ENCODE data around the gene RPL39L. TPM values are rescaled to one million over a fixed set of nuclear protein-coding genes. Genes with fewer than 3 reads are reported as not detected.
A peak's percentile ranks its signal among the peaks of the same experiment; 100 is the strongest.
"Not testable (repeated sequence)": the region's sequence is repeated elsewhere in the genome, so short reads cannot be mapped to it uniquely, and the experiment has no call there.

The RPL39L gene
- total RNA-seq = 12.0 TPM

DNA sequence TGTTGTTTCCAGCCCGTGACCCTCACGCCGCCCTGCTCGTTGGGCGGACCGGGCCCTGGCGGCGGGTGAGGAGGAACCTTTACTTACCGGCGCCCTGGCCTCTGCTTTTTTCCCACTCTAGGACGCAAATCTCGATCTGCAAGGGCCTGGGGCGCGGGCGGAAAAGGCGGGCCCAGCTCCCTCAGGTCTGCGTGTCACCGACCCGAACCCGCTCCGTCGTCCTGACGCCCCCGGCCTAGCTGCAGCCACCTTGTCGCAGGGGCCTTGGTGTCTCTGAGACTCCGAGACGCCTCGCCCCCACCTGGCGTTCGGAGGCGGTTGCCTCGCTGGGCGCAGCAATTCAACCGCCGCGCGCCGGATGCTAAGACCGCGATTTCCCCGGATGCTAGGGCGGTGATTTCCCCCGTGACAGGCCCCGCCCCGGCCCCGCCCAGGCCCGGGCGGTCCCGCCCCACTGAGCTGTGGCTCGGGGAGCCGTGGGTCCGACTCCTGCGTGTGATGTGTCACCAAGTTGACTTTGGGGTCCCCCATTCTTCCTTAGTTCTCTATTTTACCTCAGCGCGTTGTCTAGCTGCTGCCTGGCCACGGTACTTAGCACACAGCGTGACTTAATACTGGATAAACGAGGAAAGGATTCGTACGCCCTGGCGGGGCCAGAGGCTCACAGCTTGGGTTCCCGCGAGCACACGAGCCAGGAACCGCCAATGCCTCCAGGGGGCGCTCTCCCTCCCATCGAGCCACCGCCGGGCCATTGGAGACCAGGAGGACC lies at the start of gene RPL39L:
Gene RPL39L, minus strand, starts transcription at position 371 of the 769 bp plus-strand sequence. CDS start 18,196 bp downstream, outside the sequence.
- peak; percentile 96 for ATAC-seq

DNA sequence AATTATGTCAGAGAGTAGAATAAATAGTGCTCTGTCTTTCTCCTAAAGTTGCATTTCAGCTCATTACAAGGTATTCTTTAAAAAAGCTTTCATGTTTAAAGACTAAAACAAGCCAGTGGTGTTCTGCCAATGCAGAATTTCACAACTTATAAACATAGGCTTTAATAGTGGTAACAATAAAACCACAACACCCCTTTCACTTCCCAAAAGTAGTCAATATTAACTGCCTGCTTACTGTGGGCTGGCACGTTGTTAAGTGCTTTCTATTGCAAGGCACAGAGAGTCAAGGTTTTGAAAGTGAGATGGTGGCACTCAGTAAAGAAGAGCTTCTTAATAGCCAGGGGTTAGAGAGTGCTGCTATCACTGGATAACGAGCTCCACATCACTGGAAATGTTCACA lies 49.6 kb upstream of the RPL39L start:
- no peak for ATAC-seq

DNA sequence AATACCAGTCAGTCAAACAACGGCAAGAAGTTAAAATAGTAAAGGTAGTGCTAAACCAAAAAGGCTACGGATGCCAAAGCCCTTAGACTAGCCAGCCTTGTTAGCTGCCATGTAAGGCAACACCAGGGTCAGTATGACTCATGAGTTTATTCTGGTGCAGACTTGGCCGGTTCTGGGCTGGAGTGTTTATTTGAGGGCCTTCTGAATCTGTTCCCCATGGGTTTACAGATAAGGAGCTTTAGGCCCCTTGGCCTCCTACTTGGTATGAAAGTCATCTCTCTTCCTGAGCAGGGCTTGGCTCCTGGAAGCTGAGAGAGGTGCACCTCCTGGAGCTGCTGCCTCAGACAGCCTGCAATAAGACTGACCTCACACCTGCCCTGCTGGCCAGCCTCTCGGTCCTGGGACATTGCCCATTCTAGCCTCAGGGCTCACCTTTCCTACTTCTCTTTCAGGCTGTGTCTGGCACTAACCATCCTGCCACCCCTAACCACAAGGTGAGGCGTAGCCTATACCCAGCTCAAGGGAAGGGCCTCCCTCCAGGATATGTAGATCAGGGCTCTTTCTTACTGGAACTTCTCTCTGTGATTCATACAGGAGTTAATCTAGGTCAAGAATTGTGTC lies 47.6 kb upstream of the RPL39L start:
- peak; percentile 73 for ATAC-seq

DNA sequence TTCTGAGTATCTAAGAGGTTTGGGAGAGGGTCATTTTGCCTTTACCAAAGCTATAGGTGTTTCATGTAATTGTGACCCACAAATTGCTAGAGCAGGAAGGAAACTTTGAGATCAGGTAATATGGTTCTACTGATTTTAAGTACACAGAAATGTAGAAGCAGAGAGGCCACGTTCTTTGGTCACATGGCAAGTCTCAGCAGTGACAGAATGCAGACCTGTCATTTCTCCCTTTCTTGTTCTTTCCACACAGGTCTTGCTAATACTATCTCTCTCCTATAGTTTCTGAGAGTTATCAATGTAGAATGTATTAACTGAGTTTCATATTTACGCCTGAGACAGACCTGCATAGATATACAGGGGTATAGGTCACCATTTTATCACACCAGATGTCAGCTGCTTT lies 47.1 kb upstream of the RPL39L start:
- ATAC-seq = no peak

DNA sequence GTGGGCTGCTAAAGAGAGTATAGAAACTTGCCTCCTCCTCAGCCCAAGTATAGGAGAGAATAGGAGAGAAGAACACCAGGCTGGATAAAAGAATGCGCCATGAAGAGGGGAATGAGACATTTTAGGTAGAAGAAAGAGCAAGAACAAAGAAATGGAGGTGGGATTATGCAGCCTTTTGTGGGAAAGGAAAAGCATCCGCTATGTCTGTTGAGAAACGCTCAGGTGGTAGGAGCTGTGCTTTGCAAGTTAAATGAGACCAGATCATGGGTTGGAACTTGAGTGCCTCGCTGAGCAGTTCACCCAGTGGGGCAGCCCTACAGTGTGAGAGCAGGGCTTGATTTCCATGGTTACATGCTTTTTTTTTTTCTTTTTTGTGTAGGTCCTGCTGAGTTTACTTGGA lies 46.5 kb upstream of the RPL39L start:
- ATAC-seq = no peak

DNA sequence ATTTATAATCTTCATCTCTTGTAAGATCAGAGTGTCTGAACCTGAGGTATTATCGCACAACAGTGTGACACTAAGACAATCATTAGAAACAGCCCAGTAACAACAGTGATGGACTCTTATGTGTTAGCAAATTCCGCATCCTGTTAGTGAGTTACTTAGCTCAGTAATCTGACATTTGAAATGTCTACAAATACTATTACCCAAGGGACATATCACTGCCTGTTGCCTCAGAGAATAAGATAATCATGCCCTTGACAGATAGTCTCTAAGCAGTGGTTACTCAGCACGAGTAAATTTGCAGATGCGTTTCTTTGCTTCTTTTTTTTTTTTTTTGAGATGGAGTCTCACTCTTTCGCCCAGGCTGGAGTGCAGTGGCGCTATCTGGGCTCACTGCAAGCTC lies 44.6 kb upstream of the RPL39L start:
- ATAC-seq = no peak

DNA sequence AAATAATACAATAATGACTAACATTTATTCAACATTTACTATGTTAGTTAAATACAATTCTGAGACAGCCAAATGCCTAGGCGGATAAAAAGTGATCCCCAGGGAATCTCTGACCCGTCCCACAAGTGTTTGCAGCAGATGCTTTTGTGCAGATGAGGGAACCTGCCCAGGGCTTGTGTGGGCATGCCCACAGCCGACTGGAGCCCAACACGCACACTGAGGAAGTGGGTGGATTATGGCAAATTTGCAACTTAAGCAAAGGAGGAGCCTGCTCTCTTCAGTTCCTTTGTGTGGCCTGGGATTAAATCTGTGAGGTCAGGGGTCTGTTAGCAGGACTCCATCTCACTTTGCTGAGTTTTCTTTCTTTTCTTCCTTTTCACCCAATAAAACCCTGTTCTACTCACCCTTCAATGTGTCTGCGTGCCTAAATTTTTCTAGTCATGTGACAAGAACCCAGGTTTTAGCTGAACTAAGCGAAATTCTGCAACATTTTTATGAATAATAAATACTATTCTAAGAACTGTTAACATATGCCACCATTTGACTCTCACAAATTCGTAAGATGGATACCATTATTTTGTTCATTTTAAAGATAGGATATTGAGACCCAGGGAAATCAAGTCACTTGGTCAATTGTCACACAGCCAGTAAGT lies 44.0 kb upstream of the RPL39L start:
- peak; percentile 89 for ATAC-seq

DNA sequence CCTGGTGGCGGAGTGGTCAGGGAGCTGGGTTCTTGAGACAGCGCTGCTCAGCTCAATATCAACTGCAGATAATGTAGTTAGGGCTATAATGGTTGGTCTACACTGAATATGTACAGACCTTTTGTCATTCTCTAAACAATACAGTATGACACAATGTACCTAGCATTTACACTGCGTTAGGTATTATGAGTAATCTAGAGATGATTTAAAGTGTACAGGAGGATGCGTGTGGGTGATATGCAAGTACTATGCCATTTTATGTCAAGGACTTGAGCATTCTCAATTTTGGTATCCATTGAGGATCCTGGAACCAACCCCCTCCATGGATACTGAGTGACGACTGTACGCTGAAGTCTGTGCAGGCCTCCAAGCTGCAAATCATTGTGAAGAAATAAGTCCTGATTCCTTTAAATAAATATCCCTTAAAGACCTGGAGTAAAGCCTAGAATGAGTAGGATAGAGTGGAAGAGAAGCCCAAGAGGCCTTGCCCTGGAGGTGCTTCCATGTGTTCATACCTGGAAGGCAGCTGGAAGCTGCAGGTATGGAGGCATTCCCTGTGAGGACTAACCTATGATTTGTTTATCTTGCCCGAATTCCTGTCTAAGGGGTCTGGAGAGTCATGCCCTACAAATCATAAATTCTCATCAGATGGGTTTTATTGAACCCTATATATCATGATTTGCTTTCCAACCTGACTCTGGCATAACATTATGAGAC lies 42.3 kb upstream of the RPL39L start:
- ATAC-seq = peak; percentile 62

DNA sequence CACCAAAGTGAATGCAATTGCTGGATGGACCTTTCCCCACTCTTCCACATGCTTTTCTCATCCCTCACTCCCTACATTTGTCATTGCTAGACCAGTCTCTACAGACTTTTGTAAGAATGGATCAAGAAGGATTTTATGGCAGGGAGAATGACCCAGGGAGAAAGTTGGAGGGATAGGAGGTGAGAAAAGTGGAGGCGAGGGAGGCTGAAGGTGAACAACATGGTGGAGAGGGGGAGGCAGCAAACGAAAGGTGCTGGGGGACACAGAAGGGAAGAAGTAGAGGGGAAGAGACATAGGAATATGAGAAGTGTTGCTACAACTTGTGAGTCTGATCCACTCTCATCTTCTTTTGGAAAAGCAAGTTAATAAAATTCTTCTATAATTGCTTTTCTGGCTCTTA lies 33.6 kb upstream of the RPL39L start:
- ATAC-seq = no peak

DNA sequence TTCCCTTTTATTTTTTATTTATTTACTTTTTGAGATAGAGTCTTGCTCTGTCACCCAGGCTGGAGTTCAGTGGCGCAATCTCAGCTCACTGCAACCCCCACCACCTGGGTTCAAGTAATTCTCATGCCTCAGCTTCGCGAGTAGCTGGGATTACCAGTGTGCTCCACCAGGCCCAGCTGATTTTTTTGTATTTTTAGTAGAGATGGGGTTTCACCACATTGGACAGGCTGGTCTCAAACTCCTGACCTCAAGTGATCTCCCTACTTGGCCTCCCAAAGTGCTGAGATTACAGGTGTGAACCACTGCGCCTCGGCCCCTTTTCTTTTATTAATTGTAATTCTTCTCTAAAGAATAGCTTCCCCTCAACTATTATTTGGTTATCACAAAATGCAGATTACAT lies 31.6 kb upstream of the RPL39L start:
- ATAC-seq = not testable (repeated sequence)

DNA sequence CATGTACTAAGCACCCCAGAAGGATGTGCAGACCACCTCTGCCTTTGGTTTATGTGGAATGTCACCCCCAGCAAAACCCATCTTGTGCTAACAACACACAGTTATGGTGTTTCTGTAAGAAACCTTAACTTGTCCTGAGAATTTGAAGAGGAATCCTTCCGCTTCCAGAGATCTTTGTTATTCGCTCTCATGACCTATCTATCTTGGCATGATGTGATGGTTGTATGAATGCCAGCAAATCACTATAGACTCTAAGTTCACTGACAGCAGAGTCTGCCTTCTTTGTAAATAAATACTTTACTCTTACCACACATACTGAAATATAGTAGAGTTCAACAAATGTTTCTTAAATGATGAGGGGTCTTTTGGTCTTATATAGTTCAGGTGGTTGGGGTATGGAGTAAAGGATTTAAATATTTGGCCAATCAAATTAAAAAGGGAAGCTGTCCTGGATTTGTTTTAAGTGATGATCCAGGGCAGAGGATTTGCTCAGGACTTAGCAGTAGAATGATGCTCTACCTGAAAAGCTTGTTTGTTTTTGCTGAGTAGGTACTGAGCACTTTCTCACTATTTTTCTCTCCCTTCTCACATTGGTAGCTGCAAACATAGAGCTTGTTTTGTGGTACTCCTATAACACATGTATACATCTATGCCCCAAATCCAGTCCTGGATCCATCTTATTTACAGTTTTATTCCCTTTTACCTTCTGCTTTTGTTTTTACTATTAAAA lies 30.1 kb upstream of the RPL39L start:
- peak; percentile 78 for ATAC-seq

DNA sequence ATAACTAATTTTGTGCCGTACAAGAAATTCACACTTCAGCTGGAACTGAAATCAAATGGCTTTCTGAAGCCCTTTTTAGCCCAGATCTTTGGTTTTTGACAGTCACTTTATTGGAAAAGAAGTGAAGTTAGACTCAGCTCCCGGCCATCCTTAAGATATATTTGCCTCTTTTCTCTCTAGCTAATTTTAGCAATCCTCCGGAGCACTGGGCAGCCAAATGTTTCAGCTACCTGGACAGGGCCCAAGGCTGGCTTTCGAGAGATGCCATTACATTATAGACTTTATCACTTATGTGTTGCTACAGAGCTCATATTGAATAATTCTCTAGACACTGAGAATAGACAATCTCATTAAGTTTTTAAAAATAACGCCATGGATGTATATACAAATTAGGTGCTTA lies 28.5 kb upstream of the RPL39L start:
- no peak for ATAC-seq

DNA sequence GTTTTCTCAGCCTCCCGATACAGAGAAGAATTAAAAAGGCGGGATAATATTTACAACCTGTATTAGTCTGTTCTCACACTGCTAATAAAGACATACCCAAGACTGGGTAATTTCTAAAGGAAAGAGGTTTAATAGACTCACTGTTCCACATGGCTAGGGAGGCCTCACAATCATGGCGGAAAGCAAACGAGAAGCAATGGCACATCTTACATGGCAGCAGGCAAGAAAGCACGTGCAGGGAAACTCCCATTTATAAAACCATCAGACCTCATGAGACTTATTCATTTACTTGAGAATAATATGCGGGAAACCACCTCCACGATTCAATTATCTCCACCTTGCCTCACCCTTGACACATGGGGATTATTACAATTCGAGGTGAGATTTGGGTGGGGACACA lies 27.5 kb upstream of the RPL39L start:
- ATAC-seq = no peak

DNA sequence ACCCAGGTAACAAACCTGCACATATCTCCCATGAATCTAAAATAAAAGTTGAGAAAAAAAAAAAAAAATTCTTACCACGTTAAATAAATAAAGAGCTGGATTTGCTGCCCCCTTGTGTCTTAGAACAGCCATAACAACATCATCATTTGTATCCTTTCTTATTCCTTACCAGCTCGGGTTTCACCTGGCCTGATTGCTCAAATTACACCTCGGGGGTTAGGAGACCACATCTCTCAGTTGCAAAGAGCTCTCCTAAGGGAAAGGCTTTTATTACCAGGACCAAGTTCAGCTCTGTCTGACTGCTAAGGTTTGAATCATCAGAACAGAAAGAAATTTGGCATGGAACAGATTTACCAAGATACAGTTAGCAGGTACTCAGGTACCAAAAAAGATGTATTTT lies 25.8 kb upstream of the RPL39L start:
- peak; percentile 57 for ATAC-seq

DNA sequence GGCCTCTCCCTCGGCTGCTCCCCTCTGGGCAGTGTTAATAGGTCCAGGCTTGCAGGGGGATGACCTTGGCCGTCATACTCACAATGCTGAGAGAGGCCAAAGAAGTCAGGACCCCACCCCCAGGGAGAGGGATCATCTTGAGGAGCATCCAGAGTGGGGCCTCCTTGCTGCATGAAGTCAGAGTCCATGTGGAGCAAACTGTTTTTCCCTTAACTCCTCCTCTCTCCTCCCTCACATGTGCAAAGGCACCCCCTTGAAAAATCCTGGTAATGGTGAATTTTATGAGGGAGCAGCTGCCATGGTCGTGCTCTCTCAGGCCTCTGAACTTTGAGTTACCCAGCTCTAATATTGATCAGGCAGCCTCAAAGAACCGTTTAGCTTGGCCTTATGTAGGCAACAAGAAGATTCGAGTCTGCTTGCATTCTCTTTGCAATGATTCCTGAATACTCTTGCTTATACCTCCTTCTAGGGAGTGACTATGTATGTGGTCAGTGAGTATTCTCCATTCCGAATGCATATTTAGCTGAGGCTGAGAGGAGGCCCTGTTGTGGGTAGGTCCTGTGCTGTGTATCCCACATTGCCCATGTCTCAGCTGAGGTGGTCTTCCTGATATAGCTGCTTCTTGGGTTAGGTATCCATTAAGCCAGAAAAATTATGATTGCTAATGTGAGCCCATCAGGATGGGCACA lies 23.1 kb upstream of the RPL39L start:
- no peak for ATAC-seq

DNA sequence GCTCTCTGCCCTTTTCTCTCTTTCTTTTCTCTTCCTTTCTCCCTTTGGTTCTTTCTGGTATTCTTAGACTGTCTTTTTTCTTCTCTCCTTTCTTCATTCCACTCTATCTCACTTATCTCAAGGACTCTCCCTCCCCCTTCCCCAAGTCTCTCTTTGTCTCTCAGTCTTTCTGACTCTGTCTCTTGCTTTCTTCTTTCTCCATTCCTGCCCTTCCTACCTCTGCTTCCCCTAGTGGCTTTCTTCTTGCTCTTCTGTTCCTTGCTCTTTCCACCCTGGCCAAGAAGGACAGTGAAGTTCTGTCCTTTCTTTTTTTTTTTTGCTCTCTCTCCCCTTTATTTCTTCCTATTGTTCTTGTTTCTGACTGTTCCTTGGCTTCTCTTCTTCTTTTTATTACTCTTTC lies 22.3 kb upstream of the RPL39L start:
- ATAC-seq = no peak

DNA sequence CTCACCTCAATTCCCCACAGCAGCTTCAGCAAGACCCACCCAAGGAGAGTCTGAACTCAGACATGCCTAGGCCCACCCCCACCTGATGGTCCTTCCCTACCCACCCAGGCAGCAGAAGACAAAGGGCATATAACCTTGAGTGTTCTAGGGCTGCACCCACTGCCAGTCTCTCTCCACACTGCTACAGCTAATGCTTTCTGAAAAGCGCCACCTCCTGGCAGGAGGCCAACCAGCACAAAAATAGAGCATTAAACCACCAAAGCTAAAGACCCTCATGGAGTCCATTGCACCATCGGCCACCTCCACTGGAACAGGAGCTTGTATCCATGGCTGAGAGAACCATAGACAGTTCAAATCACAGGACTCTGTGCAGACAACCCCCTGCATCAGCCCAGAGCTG lies 11.3 kb upstream of the RPL39L start:
- no peak for ATAC-seq

DNA sequence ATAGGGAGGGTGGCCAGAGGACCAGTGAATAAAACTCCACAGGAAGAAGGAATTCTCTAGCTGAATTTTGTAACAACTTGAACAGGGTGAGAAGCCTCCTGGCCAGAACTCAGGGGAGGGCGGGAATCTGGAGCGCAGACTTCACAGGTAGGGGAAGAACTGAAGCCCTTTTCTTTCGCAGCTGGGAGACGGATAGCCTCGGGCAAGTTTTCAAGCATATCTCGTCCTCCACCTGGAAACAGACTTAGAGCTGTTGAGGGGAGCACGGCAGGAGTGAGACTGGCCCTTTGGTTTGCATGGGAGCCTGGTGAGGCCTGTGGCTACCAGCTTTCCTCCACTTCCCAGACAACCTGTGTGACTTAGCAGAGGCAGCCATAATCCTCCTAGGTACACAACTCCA lies 10.9 kb upstream of the RPL39L start:
- no peak for ATAC-seq

DNA sequence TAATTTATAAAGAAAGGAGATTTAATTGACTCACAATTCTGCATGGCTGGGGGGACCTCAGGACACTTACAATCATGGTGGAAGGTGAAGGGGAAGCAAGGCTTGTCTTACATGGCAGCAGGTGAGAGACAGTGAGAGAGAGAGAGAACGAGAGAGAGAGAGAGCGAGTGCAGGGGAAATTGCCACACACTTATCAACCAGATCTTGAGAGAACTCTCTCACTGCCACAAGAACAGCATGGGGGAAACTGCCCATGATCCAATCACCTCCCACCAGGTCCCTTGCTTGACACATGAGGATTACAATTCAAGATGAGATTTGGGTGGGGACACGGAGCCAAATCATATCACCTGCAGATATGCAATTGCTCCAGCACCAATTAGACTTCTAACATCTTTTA lies 7.1 kb upstream of the RPL39L start:
- ATAC-seq = no peak

DNA sequence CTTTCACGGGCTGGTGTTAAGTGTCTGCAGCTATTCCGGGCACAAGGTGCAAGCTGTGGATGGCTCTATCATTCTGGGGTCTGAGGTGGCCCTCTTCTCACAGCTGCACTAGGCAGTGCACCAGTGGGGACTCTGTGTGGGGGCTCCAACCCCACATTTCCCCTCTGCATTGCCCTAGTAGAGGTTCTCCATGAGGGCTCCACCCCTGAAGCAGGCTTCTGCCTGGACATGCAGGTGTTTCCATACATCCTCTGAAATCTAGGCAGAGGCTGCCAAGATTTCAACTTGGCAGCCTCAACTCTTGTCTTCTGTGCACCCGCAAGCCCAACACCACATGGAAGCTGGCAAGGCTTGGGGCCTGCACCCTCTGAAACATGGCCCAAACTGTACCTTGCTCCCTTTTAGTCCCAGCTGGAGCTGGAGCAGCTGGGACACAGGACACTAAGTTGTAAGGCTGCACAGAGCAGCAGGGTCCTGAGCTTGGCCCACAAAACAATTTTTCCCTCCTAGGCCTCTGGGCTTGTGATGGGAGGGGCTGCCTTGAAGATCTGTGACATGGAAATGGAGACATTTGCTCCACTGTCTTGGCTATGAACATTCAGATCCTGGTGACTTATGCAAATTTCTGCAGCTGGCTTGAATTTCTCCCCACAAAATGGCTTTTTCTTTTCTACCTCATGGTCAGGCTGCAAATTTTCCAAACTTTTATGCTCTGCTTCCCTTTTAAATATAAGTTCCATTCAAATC lies 6.0 kb upstream of the RPL39L start:
- ATAC-seq = no peak

DNA sequence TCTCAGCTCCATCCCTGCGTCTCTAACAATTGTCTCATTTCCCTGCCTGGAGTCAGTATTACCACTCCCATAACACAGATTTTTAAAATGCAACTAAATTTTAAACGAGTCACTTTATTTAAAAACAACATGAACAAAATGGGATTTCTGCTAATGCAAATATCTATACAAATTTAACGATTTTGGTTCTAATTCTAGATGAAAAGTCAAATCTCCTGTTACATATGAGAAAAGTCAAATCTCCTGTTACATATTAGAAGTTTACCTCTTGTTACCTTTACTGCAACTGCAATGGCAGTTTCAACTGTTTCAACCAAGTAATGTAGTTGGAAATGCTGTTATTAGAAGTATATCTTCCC lies 578 bp upstream of the RPL39L start:
- ATAC-seq = no peak

All from esophagus mucosa (tissue), 1 donor.